Lower lobe of right lung (tissue), 2 donors: ENCODE measurements around the gene EEF1A1. TPM values are rescaled to one million over a fixed set of nuclear protein-coding genes. Genes with fewer than 3 reads are reported as not detected.
"Not testable (repeated sequence)": the region's sequence is repeated elsewhere in the genome, so short reads cannot be mapped to it uniquely, and the experiment has no call there.

Source experiments
- ATAC-seq, 2 donors: fragments of 200-7000 bp; cut with Tn5 transposase; one replicate each; pipeline ENCODE4 v1.9.1; 2020 to 2022; ENCODE audit warnings: mild to moderate bottlenecking in 2 of 2, moderate library complexity in 2 of 2
- DNase-seq: peaks from one replicate; pipeline ENCODE4 v3.0.0-alpha.2; 2020
- H3K27ac ChIP-seq: fragments of 200-600 bp; one replicate; pipeline ENCODE4 v1.8.0; 2022
- H3K27me3 ChIP-seq: fragments of 200-600 bp; one replicate; pipeline ENCODE4 v1.8.0; 2022; ENCODE audit warnings: low read depth
- H3K36me3 ChIP-seq: fragments of 200-600 bp; one replicate; pipeline ENCODE4 v1.8.0; 2022; ENCODE audit warnings: mild to moderate bottlenecking
- H3K4me1 ChIP-seq: fragments of 200-600 bp; one replicate; pipeline ENCODE4 v1.8.0; 2022
- H3K4me3 ChIP-seq: fragments of 200-600 bp; one replicate; pipeline ENCODE4 v1.8.0; 2022; ENCODE audit warnings: mild to moderate bottlenecking
- H3K9me3 ChIP-seq: fragments of 200-600 bp; one replicate; pipeline ENCODE4 v1.8.0; 2022
- intact Hi-C: fragments of 100-400 bp; cut with DNase I; formaldehyde crosslinking; loops from one replicate; pipeline ENCODE4 v1.11.0; 2022
- total RNA-seq: library from RNA; stranded (reverse); fragmentation: NEBNext Ultra II Directional; extraction: Animal tissue kit (Norgen Biotek cat#: 25700); gene quantifications from one replicate; pipeline ENCODE4 v1.2.1, GENCODE V29; 2021
- TF ChIP-seq, protein P1 (sequence below): fragments of 200-600 bp; IDR thresholded peaks from one replicate; pipeline ENCODE4 v1.8.0; 2022; ENCODE audit warnings: antibody characterized with exemption, mild to moderate bottlenecking
- donor health status: DM: no; HTN: yes; CAD: no; lungs with severe emphysema.

EEF1A1 gene
- total RNA-seq, 1 donor from 2014 or later: 9,415 TPM

DNA sequence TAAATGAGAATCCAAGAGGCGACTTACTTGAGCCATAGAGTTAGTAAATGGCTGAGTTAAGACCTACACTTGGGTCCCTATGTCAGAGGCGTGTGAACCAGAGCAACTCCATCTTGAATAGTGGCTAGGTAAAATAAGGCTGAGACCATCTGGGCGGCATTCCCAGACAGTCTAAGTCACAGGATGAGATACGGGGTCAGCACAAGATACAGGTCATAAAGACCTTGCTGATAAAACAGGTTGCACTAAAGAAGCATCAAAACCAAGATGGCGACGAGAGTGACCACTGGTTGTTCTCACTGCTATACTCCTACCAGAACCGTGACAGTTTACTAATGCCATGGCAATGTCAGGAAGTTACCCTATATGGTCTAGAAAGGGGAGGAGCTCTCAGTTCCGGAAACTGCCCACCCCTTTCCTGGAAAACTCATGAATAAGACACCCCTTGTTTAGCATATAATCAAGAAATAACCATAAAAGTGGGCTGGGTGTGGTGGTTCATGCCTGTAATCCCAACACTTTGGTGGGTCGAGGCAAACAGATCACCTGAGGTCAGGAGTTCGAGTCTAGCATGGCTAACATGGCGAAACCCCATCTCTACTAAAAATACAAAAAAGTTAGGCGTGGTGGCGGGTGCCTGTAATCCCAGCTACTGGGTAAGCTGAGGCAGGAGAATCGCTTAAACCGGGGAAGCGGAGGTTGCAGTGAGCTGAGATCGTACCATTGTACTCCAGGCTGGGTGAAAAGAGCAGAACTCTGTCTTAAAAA is 43.9 kb upstream of the EEF1A1 start:
- Histone ChIP-seq H3K4me1 (peaks cover 9% of the 10 kb centered on the region), H3K27me3 (no peaks in the 10 kb centered on the region), H3K4me3 (no peak overlapping the region), H3K27ac (no peak overlapping the region), H3K9me3 (no peaks in the 10 kb centered on the region), H3K36me3 (no peaks in the 10 kb centered on the region)
- no peak for ATAC-seq
- intact Hi-C loops: no loop called here
- TF ChIP-seq, protein P1, sequence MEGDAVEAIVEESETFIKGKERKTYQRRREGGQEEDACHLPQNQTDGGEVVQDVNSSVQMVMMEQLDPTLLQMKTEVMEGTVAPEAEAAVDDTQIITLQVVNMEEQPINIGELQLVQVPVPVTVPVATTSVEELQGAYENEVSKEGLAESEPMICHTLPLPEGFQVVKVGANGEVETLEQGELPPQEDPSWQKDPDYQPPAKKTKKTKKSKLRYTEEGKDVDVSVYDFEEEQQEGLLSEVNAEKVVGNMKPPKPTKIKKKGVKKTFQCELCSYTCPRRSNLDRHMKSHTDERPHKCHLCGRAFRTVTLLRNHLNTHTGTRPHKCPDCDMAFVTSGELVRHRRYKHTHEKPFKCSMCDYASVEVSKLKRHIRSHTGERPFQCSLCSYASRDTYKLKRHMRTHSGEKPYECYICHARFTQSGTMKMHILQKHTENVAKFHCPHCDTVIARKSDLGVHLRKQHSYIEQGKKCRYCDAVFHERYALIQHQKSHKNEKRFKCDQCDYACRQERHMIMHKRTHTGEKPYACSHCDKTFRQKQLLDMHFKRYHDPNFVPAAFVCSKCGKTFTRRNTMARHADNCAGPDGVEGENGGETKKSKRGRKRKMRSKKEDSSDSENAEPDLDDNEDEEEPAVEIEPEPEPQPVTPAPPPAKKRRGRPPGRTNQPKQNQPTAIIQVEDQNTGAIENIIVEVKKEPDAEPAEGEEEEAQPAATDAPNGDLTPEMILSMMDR: no peak
- DNase-seq: no peak

DNA sequence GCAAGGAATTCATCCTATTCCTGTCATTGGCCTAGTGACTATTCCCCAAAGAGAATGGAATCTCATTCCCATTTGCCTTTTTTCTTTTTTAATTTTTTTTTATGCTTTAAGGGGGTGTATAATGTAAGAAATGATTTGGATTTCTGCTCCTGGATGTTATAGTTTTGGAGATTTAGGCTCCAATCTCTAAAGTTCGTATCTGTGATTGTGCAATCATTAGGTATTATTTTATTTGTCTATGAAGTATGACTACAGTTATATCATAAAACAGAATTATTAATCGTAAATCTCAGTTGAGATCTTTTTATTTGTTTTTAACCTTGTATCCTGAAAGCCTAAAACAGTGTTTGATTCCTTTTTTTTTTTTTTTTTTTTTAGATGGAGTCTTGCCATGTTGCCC is 41.7 kb upstream of the EEF1A1 start:
- H3K27me3 ChIP-seq: no peaks in the 10 kb centered on the region
- H3K9me3 ChIP-seq: no peaks in the 10 kb centered on the region
- H3K4me1 ChIP-seq: peaks cover 8% of the 10 kb centered on the region
- no peak overlapping the region for H3K4me3 ChIP-seq
- DNase-seq (no peak), ATAC-seq (no peak)
- TF ChIP-seq, protein P1: no peak
- intact Hi-C loops: no loop called here
- H3K27ac ChIP-seq: no peak overlapping the region
- H3K36me3 ChIP-seq: no peaks in the 10 kb centered on the region

DNA sequence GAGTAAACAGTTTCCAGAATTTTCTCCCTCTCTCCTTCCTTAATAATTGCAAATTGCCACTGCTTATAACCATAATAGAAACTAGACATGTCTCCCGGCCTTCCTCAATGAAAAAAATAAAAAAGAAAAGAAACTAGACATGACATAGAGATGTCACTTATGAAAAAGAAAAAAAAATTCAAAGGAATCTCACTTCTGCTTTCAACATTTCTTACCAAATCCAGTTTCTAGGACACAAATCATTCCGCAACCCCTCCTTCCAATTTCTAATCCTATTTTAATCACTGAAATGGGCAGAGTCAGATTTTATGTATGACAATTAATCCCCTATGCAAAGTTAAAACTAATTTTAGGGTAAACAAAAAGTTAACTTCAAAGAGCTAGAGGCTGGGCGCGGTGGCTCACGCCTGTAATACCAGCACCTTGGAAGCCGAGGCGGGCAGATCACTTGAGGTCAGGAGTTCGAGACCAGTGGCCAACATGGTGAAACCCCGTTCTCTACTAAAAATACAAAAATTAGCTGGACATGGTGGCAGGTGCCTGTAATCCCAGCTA is 40.1 kb upstream of the EEF1A1 start:
- no peak for ATAC-seq
- TF ChIP-seq, protein P1: no peak
- intact Hi-C loops: no loop called here
- no peaks in the 10 kb centered on the region for H3K4me1 ChIP-seq
- no peaks in the 10 kb centered on the region for H3K27me3 ChIP-seq
- H3K9me3 ChIP-seq: no peaks in the 10 kb centered on the region
- H3K4me3 ChIP-seq: no peak overlapping the region
- H3K27ac ChIP-seq: no peak overlapping the region
- no peak for DNase-seq
- no peaks in the 10 kb centered on the region for H3K36me3 ChIP-seq

DNA sequence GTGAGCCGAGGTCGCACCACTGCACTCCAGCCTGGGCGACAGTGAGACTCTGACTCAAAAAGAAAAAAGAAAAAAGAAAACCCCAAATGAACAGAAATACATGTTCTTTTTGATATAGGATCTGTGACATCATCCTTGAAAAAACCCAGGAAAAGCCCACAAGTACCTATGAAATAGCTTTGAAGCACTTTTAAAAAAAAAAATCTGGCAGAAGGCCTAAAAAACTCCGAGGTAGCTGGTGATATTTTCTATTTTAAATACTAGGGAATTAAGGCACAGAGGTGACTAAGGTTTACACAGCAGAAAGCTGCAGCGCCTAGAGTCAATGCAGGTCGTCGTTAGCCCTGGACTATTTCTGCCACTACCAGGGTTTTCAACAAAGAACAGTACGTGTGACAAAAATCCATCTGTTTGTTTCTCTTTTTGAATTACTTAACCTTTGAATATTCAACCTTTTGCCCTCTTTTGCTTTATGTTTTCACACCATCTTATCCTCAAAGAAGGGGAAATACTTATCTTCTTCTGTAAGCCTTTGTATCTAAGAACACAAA is 39.4 kb upstream of the EEF1A1 start:
- no peak for DNase-seq
- intact Hi-C loops: no loop called here
- no peaks in the 10 kb centered on the region for H3K27me3 ChIP-seq
- H3K4me3 ChIP-seq: no peak overlapping the region
- TF ChIP-seq, protein P1: no peak
- no peaks in the 10 kb centered on the region for H3K9me3 ChIP-seq
- H3K27ac ChIP-seq: no peak overlapping the region
- peak in 1 of 2 donors; percentile 43 for ATAC-seq
- no peaks in the 10 kb centered on the region for H3K4me1 ChIP-seq
- H3K36me3 ChIP-seq: no peaks in the 10 kb centered on the region

DNA sequence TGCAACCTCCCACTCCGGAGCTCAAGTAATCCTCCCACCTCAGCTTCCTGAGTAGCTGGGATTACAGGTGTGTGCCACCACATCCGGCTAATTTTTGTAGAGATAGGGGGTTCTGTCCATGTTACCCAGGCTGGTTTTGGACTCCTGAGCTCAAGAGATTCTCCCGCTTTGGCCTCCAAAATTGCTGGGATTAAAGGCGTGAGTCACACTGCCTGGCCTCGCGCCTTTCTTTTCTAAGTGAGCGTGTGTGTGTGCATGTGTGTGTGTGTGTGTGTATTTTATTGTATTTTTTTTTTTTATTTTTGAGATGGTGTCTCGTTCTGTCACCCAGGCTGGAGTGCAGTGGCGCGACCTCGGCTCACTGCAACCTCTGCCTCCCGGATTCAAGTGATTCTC is 38.6 kb upstream of the EEF1A1 start:
- H3K4me1 ChIP-seq, DNase-seq, ATAC-seq, intact Hi-C loops, H3K9me3 ChIP-seq, H3K27me3 ChIP-seq, H3K4me3 ChIP-seq, H3K36me3 ChIP-seq, H3K27ac ChIP-seq: not testable (repeated sequence)
